SU-DHL-6 (cell line): ENCODE data around the gene SYCP3.

Experiments
- H2AFZ ChIP-seq: fragments of 200-600 bp; sonication (generic); 2 replicates; pipeline ENCODE4 v1.6.1; 2014; ENCODE audit warnings: low read depth, mild to moderate bottlenecking, moderate library complexity, mixed read lengths, antibody characterized with exemption, low read length; ENCODE audit not compliant: severe bottlenecking
- H3F3A ChIP-seq: fragments of 200-600 bp; shearing (Covaris generic); 2 replicates; pipeline ENCODE4 v1.6.0; 2016; ENCODE audit warnings: antibody characterized with exemption, mild to moderate bottlenecking; ENCODE audit not compliant: insufficient read depth
- H3K27ac ChIP-seq: fragments of 200-600 bp; sonication (generic); 2 replicates; pipeline ENCODE4 v1.5.1; 2016; ENCODE audit warnings: low read depth, mild to moderate bottlenecking, low read length, moderate library complexity, mixed read lengths
- H3K27me3 ChIP-seq: fragments of 200-600 bp; sonication (generic), shearing (Covaris generic); 2 replicates; pipeline ENCODE4 v1.6.0; 2014; ENCODE audit warnings: mild to moderate bottlenecking, low read length
- H3K36me3 ChIP-seq: fragments of 200-600 bp; sonication (generic); 2 replicates; pipeline ENCODE4 v1.6.1; 2014; ENCODE audit warnings: mild to moderate bottlenecking, low read length, mixed read lengths
- H3K4me2 ChIP-seq: fragments of 300-600, 200-600 bp; shearing (Covaris generic), sonication (generic); 2 replicates; pipeline ENCODE4 v1.6.0; 2014; ENCODE audit warnings: low read length, low read depth, mild to moderate bottlenecking; ENCODE audit not compliant: poor library complexity, severe bottlenecking
- H3K4me3 ChIP-seq: fragments of 200-600 bp; sonication (generic); 2 replicates; pipeline ENCODE4 v1.5.1; 2014; ENCODE audit warnings: antibody characterized with exemption, low read length, mild to moderate bottlenecking, mixed read lengths; ENCODE audit not compliant: insufficient read depth, poor library complexity, severe bottlenecking
- H3K79me2 ChIP-seq: fragments of 200-600 bp; sonication (generic); 2 replicates; pipeline ENCODE4 v1.6.1; 2014; ENCODE audit warnings: mild to moderate bottlenecking, low read length, moderate library complexity; ENCODE audit not compliant: insufficient read depth
- H3K9ac ChIP-seq: fragments of 200-600 bp; sonication (generic); 2 replicates; pipeline ENCODE4 v1.7.0; 2014; ENCODE audit warnings: mild to moderate bottlenecking, low read length
- H3K9me2 ChIP-seq: fragments of 200-600 bp; sonication (generic); replicated peaks from 2 replicates; pipeline ENCODE4 v1.6.1; 2014; ENCODE audit warnings: low read length; ENCODE audit not compliant: insufficient read depth
- H3K9me3 ChIP-seq: fragments of 200-600 bp; sonication (generic); 2 replicates; pipeline ENCODE4 v1.6.1; 2014; ENCODE audit warnings: low read length, mixed read lengths; ENCODE audit not compliant: insufficient read depth
- H4K20me1 ChIP-seq: fragments of 200-600 bp; sonication (generic); 2 replicates; pipeline ENCODE4 v1.6.1; 2014; ENCODE audit warnings: low read depth, mild to moderate bottlenecking, antibody characterized with exemption, low read length, moderate library complexity, mixed read lengths
- CTCF ChIP-seq: fragments of 200-600 bp; sonication (generic); IDR thresholded peaks from one replicate; pipeline ENCODE4 v1.5.1; 2017; ENCODE audit warnings: antibody characterized with exemption, mild to moderate bottlenecking, low read length, moderate library complexity; ENCODE audit not compliant: insufficient read depth, poor library complexity, severe bottlenecking
- EZH2phosphoT487 ChIP-seq: fragments of 200-600 bp; sonication (generic), shearing (Covaris generic); conservative IDR thresholded peaks from 2 replicates; pipeline ENCODE4 v1.6.1; 2018; ENCODE audit warnings: mild to moderate bottlenecking, antibody characterized with exemption, low read length, moderate library complexity, mixed read lengths

The SYCP3 gene

GRCh38 chr12:101707131-101707782 is 32.0 kb downstream of the SYCP3 start:
- Histone ChIP-seq H3K27ac (no peak overlapping the region), H3K9me2 (no peaks in the 10 kb centered on the region), H4K20me1 (no peaks in the 10 kb centered on the region), H3K36me3 (no peaks in the 10 kb centered on the region), H3F3A (no peaks in the 10 kb centered on the region), H3K79me2 (no peaks in the 10 kb centered on the region), H3K4me2 (no peak overlapping the region), H3K27me3 (no peaks in the 10 kb centered on the region), H2AFZ (no peak overlapping the region), H3K9me3 (no peaks in the 10 kb centered on the region), H3K9ac (no peak overlapping the region), H3K4me3 (no peak overlapping the region)
- TF ChIP-seq EZH2phosphoT487 (no peak), CTCF (no peak)

GRCh38 chr12:101706403-101706802 is 32.9 kb downstream of the SYCP3 start:
- Histone ChIP-seq H3K9me2 (no peaks in the 10 kb centered on the region), H3K4me2 (no peak overlapping the region)

GRCh38 chr12:101703487-101703886 is 35.8 kb downstream of the SYCP3 start:
- Histone ChIP-seq H3K27me3 (no peaks in the 10 kb centered on the region), H3F3A (peaks cover 5% of the 10 kb centered on the region; the same call in 1 of the 2 replicates), H3K36me3 (no peaks in the 10 kb centered on the region), H3K4me2 (no peak overlapping the region), H3K27ac (no peak overlapping the region), H3K79me2 (no peaks in the 10 kb centered on the region), H3K9me3 (no peaks in the 10 kb centered on the region), H3K9ac (no peak overlapping the region), H3K4me3 (no peak overlapping the region), H3K9me2 (no peaks in the 10 kb centered on the region), H2AFZ (no peak overlapping the region), H4K20me1 (no peaks in the 10 kb centered on the region)
- no peak for TF ChIP-seq EZH2phosphoT487

More at GRCh38 chr12:101706403-101706802, 32.9 kb downstream of the SYCP3 start:
- H3K36me3 ChIP-seq: no peaks in the 10 kb centered on the region
- no peaks in the 10 kb centered on the region for H3K9me3 ChIP-seq
- no peak overlapping the region for H3K9ac ChIP-seq
- no peaks in the 10 kb centered on the region for H4K20me1 ChIP-seq
- H3K27ac ChIP-seq: no peak overlapping the region
- H3F3A ChIP-seq: no peaks in the 10 kb centered on the region
- TF ChIP-seq CTCF: no peak
- no peak for TF ChIP-seq EZH2phosphoT487
- H2AFZ ChIP-seq: no peak overlapping the region
- H3K4me3 ChIP-seq: no peak overlapping the region
- H3K79me2 ChIP-seq: no peaks in the 10 kb centered on the region
- H3K27me3 ChIP-seq: no peaks in the 10 kb centered on the region

GRCh38 chr12:101700299-101700820 is 38.9 kb downstream of the SYCP3 start:
- no peak for TF ChIP-seq EZH2phosphoT487
- no peak for TF ChIP-seq CTCF
- H3K4me3 ChIP-seq: no peak overlapping the region
- H3F3A ChIP-seq: peaks cover 5% of the 10 kb centered on the region; the same call in 1 of the 2 replicates
- no peak overlapping the region for H3K4me2 ChIP-seq
- no peak overlapping the region for H3K9ac ChIP-seq
- H3K9me2 ChIP-seq: no peaks in the 10 kb centered on the region
- H3K27ac ChIP-seq: no peak overlapping the region
- H2AFZ ChIP-seq: no peak overlapping the region
- no peaks in the 10 kb centered on the region for H4K20me1 ChIP-seq
- H3K9me3 ChIP-seq: no peaks in the 10 kb centered on the region
- H3K36me3 ChIP-seq: no peaks in the 10 kb centered on the region
- H3K27me3 ChIP-seq: no peaks in the 10 kb centered on the region
- H3K79me2 ChIP-seq: no peaks in the 10 kb centered on the region
